ENCODE data around the gene CREB3L4.

CREB3L4 gene

GRCh38 chr1:153938996-153939395, 28.7 kb upstream of the CREB3L4 start:
- no peak for DNase-seq

DNA sequence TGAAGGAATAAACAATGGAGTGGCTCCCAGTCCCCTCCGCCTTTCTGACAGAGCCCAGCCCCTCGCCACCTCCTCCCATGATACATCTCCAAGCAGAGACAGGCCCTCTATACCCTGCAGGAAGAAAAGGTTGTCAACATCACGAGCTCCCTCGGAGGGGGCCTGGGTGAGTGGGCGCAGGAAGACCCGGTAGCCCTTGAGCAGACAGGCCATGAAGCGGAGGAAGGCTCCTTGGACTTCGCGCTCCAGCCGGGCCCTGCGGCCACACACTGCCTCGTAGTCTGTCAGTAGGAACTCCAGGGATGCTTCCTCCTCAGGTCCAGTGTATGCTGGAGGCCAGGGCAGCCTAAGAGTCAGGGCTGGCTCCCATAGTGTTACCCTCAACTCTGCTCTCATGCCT, 28.2 kb upstream of the CREB3L4 start:
- DNase-seq = no peak

- DNase-seq = no peak
Observed at GRCh38 chr1:153940756-153941155, 26.9 kb upstream of the CREB3L4 start.

GRCh38 chr1:153941826-153942725, 25.6 kb upstream of the CREB3L4 start:
- DNase-seq = no peak

GRCh38 chr1:153942766-153943549, 24.7 kb upstream of the CREB3L4 start:
- DNase-seq = no peak

GRCh38 chr1:153944005-153944826, 23.5 kb upstream of the CREB3L4 start:
- DNase-seq = no peak

- no peak for DNase-seq
Observed at GRCh38 chr1:153944827-153945117, 22.9 kb upstream of the CREB3L4 start.

DNA sequence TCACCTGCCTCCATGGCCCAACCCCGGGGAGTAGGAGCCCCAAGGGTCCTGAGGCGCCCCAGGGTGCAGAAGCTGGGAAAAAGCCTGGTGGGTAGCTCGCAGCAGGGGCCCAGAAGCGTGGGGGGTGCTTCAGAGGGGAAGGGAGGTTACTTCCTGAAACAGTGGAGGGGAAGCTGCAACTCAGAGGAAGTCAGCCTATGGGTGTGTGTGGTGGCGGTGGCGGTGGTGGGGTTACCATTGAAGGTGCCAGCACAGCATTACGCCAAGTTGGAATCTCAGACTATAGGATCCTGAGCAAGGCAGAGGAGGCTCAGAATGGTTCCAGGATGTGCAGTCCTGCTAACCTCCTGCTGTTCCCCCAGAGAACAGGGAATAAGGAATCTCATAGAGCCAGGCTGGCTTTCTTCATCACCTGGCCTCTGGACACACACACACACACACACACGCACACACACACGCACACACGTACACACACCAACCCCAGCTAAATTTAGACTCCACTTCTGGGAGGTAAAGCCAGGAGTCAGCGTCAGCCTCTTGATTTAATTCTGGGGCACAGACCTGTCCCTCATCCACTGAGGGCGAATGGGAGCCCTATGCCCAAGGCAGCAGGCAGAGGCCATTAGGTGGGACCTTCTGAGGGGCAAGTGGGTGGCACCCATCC, 22.4 kb upstream of the CREB3L4 start:
- DNase-seq = peak; percentile 92 to 93

DNA sequence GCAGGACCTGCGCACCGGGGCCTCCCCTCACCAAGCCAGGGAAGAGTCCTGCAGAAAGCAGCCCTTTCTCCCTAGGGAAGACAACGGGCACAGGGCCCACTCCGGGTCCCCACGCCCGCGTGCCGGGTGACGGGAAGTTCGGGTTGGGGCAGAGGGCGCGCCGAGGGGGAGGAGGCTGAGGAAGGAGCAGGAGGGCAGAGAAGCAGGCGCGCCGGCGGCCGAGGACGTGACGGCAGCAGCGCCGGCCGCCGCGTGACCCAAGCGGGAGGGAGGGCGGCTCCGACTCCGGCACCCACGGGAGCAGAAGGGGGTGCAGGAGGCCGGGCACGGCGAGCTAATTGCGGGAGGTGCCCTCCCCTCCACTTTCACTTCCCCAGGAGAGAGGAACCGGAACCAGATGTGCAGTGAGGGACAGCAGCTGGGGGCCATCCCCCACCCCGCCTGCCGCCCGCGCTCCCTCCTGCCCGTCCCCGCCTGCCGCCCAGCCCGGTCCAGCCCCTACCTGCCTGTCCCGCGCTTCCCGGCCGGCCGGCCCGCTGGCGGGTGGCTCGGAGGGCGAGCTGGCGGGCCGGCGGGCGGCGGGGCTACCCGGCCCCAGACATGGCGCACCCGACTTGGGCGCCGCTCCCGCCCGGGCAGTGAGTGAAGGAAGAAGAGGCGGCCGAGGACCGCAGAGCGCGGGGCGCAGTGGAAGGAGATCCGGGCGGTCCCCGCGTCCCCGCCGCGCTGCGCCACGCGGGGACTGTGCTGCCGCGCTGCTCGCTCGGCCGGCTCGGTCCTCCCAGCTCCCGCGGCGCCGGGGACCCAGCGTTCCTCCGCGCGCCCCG, 21.7 kb upstream of the CREB3L4 start:
- DNase-seq = peak; percentile 87 to 91

GRCh38 chr1:153946622-153947241, 21.0 kb upstream of the CREB3L4 start, which contains the start of gene DENND4B:
DENND4B (minus strand) TSS chr1:153946718; CDS start chr1:153944374, 2,344 bp downstream.
- DNase-seq = peak; percentile 61 to 71

GRCh38 chr1:153951183-153951582, 16.5 kb upstream of the CREB3L4 start:
- DNase-seq = no peak

- no peak for DNase-seq
Observed at GRCh38 chr1:153951801-153952200, 15.9 kb upstream of the CREB3L4 start.

GRCh38 chr1:153953859-153954365, 13.8 kb upstream of the CREB3L4 start:
- no peak for DNase-seq

DNA sequence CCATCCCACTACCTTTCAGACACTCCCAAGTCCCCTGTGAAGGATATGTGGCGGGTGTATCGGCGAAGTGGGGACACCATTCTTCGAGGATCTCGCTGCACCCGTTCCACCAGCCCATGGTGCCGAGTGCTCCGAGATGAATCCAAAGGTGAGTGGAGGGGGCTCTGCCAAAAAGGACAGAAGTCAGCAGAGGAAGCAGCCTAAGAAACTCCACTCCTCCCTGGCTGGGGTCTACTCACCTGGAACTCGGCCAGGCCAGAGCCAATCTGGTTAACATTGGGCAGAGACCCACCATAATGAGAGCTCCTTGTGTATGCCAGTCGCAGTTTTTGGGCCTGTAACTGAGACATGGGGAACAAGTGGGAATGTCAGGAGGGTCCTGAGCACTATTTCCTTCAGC, 12.9 kb upstream of the CREB3L4 start:
- no peak for DNase-seq

DNA sequence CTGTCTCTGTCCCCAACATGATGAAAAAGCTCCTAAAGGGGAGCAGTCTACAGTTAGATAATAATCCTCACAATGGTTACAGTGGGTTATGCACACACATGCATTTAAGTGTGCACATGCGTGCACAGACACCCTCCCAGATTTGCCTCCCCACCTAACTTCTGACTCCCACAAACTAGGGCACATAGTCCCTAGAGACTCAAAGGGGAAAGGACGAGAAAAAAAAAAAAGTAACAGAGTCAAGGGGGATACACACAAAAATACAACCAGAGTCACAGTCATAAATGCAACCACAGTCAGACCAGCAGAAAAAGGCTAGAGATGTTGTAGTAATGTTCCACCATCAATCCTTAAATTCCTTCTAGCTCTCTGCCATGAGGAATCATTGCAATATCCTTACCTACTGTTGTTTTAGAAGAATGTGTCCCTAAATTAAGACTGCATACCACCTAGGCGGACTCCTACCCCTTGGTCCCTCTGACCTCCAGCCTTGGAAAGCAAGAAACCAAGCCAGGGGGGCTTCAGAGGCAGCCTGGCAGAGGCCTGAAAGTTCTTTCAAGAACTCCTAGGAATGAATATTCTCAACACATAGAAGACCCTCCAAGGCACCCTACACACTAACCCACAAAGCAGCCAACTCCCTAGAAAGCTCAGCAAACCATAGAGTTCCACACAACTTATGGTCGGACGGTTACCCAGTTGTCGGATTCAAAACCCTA, 10.5 kb upstream of the CREB3L4 start:
- DNase-seq = no peak

GRCh38 chr1:153957744-153958110, 10.0 kb upstream of the CREB3L4 start:
- peak; percentile 46 for DNase-seq

DNA sequence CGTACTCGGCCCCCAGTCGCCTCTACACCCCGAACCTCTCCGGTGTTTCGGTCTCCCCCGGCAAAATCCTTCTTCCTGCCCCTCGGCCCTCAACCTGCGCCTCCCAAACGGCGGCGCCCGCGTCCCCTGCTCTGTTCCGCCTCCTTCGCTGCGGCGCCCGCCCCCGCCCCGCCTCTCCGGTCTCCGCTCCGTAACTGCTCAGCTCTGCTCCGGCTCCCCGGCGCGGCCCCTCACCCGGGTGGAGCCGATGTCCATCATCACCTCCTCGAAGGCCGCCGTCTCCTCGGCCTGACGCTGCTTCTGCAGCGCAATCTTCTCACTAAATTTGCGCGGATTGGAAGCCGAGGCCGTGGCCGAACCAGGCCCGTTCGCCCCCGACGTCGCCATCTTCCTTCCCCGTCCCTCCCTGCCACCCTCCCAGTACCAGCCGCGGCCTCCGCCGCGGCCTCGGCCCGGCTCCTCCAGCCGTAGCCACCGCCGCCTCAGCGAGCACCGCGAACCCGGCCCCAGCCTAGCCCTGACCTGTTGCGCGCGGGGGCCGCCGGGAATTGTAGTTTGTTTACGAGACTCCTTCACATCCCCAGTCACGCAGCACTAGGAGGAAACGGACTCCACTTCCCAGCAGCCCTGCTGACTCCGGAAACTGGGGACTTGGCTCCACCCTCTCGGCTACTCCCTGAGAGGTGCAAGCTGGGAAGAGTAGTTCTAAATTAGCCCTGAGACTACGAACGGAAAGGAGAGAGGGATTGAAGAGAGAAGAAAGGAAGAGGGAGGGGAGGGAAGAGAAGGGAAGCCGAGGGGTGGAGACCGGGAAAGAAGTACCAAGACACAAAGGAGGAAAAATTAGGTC, 9.4 kb upstream of the CREB3L4 start, which contains the start of gene CRTC2:
TSS of gene CRTC2 (minus strand) at position 502 of the 850 bp plus-strand sequence. CDS start at position 387, 115 bp downstream.
- DNase-seq = peak; percentile 100

- DNase-seq = no peak
Observed at GRCh38 chr1:153958961-153959260, 8.8 kb upstream of the CREB3L4 start.

GRCh38 chr1:153959454-153959853, 8.2 kb upstream of the CREB3L4 start:
- DNase-seq = no peak

All from Kasumi-1 (cell line).